H1 (cell line): Measurements from ENCODE around the gene RAB6D. TPM values are rescaled to one million over a fixed set of nuclear protein-coding genes. Genes with fewer than 3 reads are reported as not detected.

Experiments
- CTCF ChIA-PET: fragments of 300-600 bp; sonication (Branson Sonifier 250); formaldehyde crosslinking; loops from one replicate; lab custom pipeline; 2021; ENCODE audit not compliant: partially characterized antibody; lab: Charles Lee
- POLR2A ChIA-PET: fragments of 300-600 bp; sonication (Branson Sonifier 250); formaldehyde crosslinking; loops from one replicate; lab custom pipeline; 2021; ENCODE audit warnings: inconsistent platforms; ENCODE audit not compliant: partially characterized antibody; lab: Charles Lee
- DNase-seq, 2 experiments: peaks; one replicate each; pipeline versions ENCODE4 v3.0.0 to v3.0.0-alpha.2; 2010 to 2022; ENCODE audit warnings: low spot score in 2 of 2, low read depth in 1 of 2, mixed read lengths in 1 of 2
- FAIRE-seq: peaks from 2 replicates; lab custom pipeline; 2011; peaks lifted over from hg19 to GRCh38; lab: Jason Lieb, UNC
- H2AFZ ChIP-seq: 2 replicates; pipeline ENCODE4 v1.8.1; 2012; ENCODE audit warnings: low read length, inconsistent platforms
- H2AK5ac ChIP-seq: 2 replicates; pipeline ENCODE4 v1.6.1; 2013; ENCODE audit warnings: low read depth, low read length
- H2BK120ac ChIP-seq: replicated peaks from 2 replicates; pipeline ENCODE3; 2013; ENCODE audit warnings: low read depth, low read length, inconsistent platforms
- H2BK12ac ChIP-seq: 2 replicates; pipeline ENCODE4 v1.6.1; 2013; ENCODE audit warnings: low read depth, low read length
- H2BK15ac ChIP-seq: 2 replicates; pipeline ENCODE4 v1.6.1; 2013; ENCODE audit warnings: low read length
- H2BK20ac ChIP-seq: 2 replicates; pipeline ENCODE4 v1.6.1; 2013; ENCODE audit warnings: low read length
- H2BK5ac ChIP-seq: 2 replicates; pipeline ENCODE4 v1.6.1; 2013; ENCODE audit warnings: low read depth, low read length
- H3K14ac ChIP-seq: 2 replicates; pipeline ENCODE4 v1.6.1; 2013; ENCODE audit warnings: inconsistent platforms; ENCODE audit not compliant: insufficient read length
- H3K18ac ChIP-seq: 2 replicates; pipeline ENCODE4 v1.6.1; 2013; ENCODE audit warnings: low read length; ENCODE audit errors: extremely low read depth
- H3K23ac ChIP-seq: 2 replicates; pipeline ENCODE4 v1.6.1; 2013; ENCODE audit warnings: inconsistent platforms; ENCODE audit not compliant: insufficient read length
- H3K23me2 ChIP-seq: 2 replicates; pipeline ENCODE4 v1.6.1; 2013; ENCODE audit warnings: low read depth, low read length
- H3K27ac ChIP-seq: 2 replicates; pipeline ENCODE4 v1.6.1; 2011; ENCODE audit warnings: low read depth, low read length, inconsistent platforms
- H3K27me3 ChIP-seq, 4 experiments: replicated peaks in 1 of 4; 1 replicate in 1 of 4; 2 replicates in 3 of 4; pipeline versions ENCODE4 v1.6.1 to v1.8.1; 2011 to 2013; ENCODE audit warnings: low read length in 3 of 4, mild to moderate bottlenecking in 3 of 4, inconsistent platforms in 2 of 4, mixed read lengths in 2 of 4, moderate library complexity in 1 of 4; ENCODE audit not compliant: control insufficient read depth in 3 of 4, insufficient read depth in 3 of 4; ENCODE audit errors: extremely low read depth in 1 of 4
- H3K36me3 ChIP-seq, 4 experiments: 2 replicates each; pipeline versions ENCODE4 v1.6.1 to v1.8.1; 2011 to 2013; ENCODE audit warnings: mild to moderate bottlenecking in 4 of 4, low read length in 3 of 4, moderate library complexity in 2 of 4, control low read depth in 1 of 4, inconsistent platforms in 1 of 4; ENCODE audit not compliant: insufficient read depth in 4 of 4, control insufficient read depth in 2 of 4
- H3K4ac ChIP-seq: replicated peaks from 2 replicates; pipeline ENCODE3; 2013; ENCODE audit warnings: low read length, low read depth, mixed read lengths, inconsistent platforms; ENCODE audit not compliant: insufficient read length
- H3K4me1 ChIP-seq, 4 experiments: replicated peaks in 1 of 4; 1 replicate in 1 of 4; 2 replicates in 3 of 4; pipeline versions ENCODE4 v1.6.1 to v1.8.1; 2011 to 2013; ENCODE audit warnings: low read length in 3 of 4, inconsistent platforms in 2 of 4, mixed read lengths in 1 of 4; ENCODE audit not compliant: insufficient read depth in 4 of 4, control insufficient read depth in 3 of 4
- H3K4me2 ChIP-seq, 2 experiments: 2 replicates each; pipeline versions ENCODE4 v1.6.1 to v1.8.1; 2011 to 2013; ENCODE audit warnings: low read depth in 2 of 2, low read length in 2 of 2, control low read depth in 1 of 2, inconsistent platforms in 1 of 2, mild to moderate bottlenecking in 1 of 2; ENCODE audit not compliant: insufficient read depth in 1 of 2
- H3K4me3 ChIP-seq, 4 experiments: fragments of 200-600, 300-600 bp in 1 of 4; sonication (generic), shearing (Covaris generic), sonication (Bioruptor Twin) in 1 of 4; 2 replicates each; pipeline versions ENCODE4 v1.5.1 to v1.8.1; 2011 to 2016; ENCODE audit warnings: low read length in 4 of 4, low read depth in 3 of 4, control low read depth in 2 of 4, inconsistent platforms in 2 of 4, mild to moderate bottlenecking in 2 of 4, mixed read lengths in 1 of 4, moderate library complexity in 1 of 4; ENCODE audit not compliant: insufficient read depth in 2 of 4; ENCODE audit errors: extremely low read depth in 1 of 4
- H3K56ac ChIP-seq: replicated peaks from 2 replicates; pipeline ENCODE3; 2013; ENCODE audit warnings: low read depth, mild to moderate bottlenecking, mixed read lengths, low read length, inconsistent platforms; ENCODE audit not compliant: insufficient read length
- H3K79me1 ChIP-seq: 2 replicates; pipeline ENCODE4 v1.6.1; 2013; ENCODE audit warnings: low read depth, low read length, control low read depth
- H3K79me2 ChIP-seq, 2 experiments: 2 replicates each; pipeline versions ENCODE4 v1.6.1 to v1.8.1; 2012 to 2013; ENCODE audit warnings: low read length in 2 of 2, mild to moderate bottlenecking in 2 of 2, inconsistent platforms in 1 of 2; ENCODE audit not compliant: insufficient read depth in 2 of 2, control insufficient read depth in 1 of 2
- H3K9ac ChIP-seq, 4 experiments: replicated peaks in 1 of 4; 1 replicate in 1 of 4; 2 replicates in 3 of 4; pipeline versions ENCODE4 v1.6.1 to v1.8.1; 2011 to 2013; ENCODE audit warnings: low read depth in 3 of 4, low read length in 3 of 4, control low read depth in 2 of 4, mild to moderate bottlenecking in 2 of 4, moderate library complexity in 2 of 4, inconsistent platforms in 1 of 4; ENCODE audit errors: extremely low read depth in 1 of 4
- H3K9me3 ChIP-seq, 2 experiments: 2 replicates each; pipeline versions ENCODE4 v1.6.1 to v1.8.1; 2012 to 2013; ENCODE audit warnings: mild to moderate bottlenecking in 2 of 2, moderate library complexity in 2 of 2, control low read depth in 1 of 2, inconsistent platforms in 1 of 2, low read depth in 1 of 2, low read length in 1 of 2, mixed read lengths in 1 of 2; ENCODE audit not compliant: insufficient read depth in 2 of 2
- H4K20me1 ChIP-seq, 2 experiments: replicated peaks in 1 of 2; 2 replicates each; pipeline versions ENCODE3 to v1.8.1; 2011 to 2013; ENCODE audit warnings: inconsistent platforms in 2 of 2, low read length in 2 of 2, mild to moderate bottlenecking in 1 of 2; ENCODE audit not compliant: insufficient read depth in 2 of 2, control insufficient read depth in 1 of 2
- H4K5ac ChIP-seq: 2 replicates; pipeline ENCODE4 v1.6.1; 2013; ENCODE audit warnings: low read length, low read depth, mixed read lengths, inconsistent platforms; ENCODE audit not compliant: insufficient read length
- H4K8ac ChIP-seq: 2 replicates; pipeline ENCODE4 v1.8.0; 2013; ENCODE audit warnings: mild to moderate bottlenecking, moderate library complexity, low read length, inconsistent platforms; ENCODE audit not compliant: insufficient read depth; ENCODE audit errors: extremely low read depth
- H4K91ac ChIP-seq: replicated peaks from 2 replicates; pipeline ENCODE3; 2013; ENCODE audit warnings: low read length, mixed read lengths, inconsistent platforms; ENCODE audit not compliant: insufficient read length
- BCL11A ChIP-seq, 2 experiments: IDR thresholded peaks; one replicate each; pipeline ENCODE4 v1.6.1; 2011; ENCODE audit warnings: low read depth in 2 of 2, low read length in 2 of 2, mild to moderate bottlenecking in 2 of 2
- CEBPB ChIP-seq: IDR thresholded peaks from 2 replicates; pipeline ENCODE4 v1.6.1; 2012; ENCODE audit warnings: low read depth, low read length
- CREB1 ChIP-seq: IDR thresholded peaks from 2 replicates; pipeline ENCODE4 v1.6.1; 2012; ENCODE audit warnings: inconsistent platforms
- CTBP2 ChIP-seq: IDR thresholded peaks from 2 replicates; pipeline ENCODE4 v1.7.0; 2011; ENCODE audit warnings: borderline replicate concordance, mild to moderate bottlenecking, moderate library complexity, mixed read lengths, low read length; ENCODE audit not compliant: insufficient read depth, insufficient read length
- EGR1 ChIP-seq: IDR thresholded peaks from 2 replicates; pipeline ENCODE4 v1.6.1; 2011; ENCODE audit warnings: low read depth, low read length, borderline replicate concordance
- KDM5A ChIP-seq: fragments of 200-600 bp; IDR thresholded peaks from 2 replicates; pipeline ENCODE4 v1.7.1; 2012; ENCODE audit warnings: mild to moderate bottlenecking, low read length, inconsistent platforms, mixed read lengths
- NANOG ChIP-seq: IDR thresholded peaks from 2 replicates; pipeline ENCODE4 v1.6.1; 2011; ENCODE audit warnings: low read length, low read depth, mild to moderate bottlenecking, inconsistent platforms; ENCODE audit not compliant: insufficient read depth, poor library complexity, severe bottlenecking
- POU5F1 ChIP-seq: IDR thresholded peaks from 2 replicates; pipeline ENCODE4 v1.6.1; 2011; ENCODE audit warnings: low read depth, mild to moderate bottlenecking, low read length, moderate library complexity
- RFX5 ChIP-seq: IDR thresholded peaks from 2 replicates; pipeline ENCODE4 v1.6.1; 2011; ENCODE audit warnings: low read depth, low read length, improper control_type of control experiment, borderline replicate concordance
- SUZ12 ChIP-seq: fragments of 200-600 bp; sonication (generic); IDR thresholded peaks from 2 replicates; pipeline ENCODE4 v1.6.1; 2012; ENCODE audit warnings: mild to moderate bottlenecking, inconsistent platforms, low read length, moderate library complexity, mixed read lengths
- WGBS, 2 experiments: shearing (Covaris generic) in 1 of 2; methylation state at CpG; one replicate each; pipeline versions ENCODE4 v1.1.6 to v1.1.7; 2013 to 2015; ENCODE audit warnings: low lambda C conversion rate in 2 of 2, mixed read lengths in 2 of 2, inconsistent platforms in 1 of 2, low coverage in 1 of 2, missing lambda C conversion rate in 1 of 2; ENCODE audit not compliant: insufficient replicate concordance in 2 of 2, insufficient coverage in 1 of 2, insufficient read length in 1 of 2; ENCODE audit errors: extremely low coverage in 1 of 2, missing lambda C conversion rate in 1 of 2; 5-methylcytosine and 5-hydroxymethylcytosine counted together
- polyA plus RNA-seq, 7 experiments: library from polyadenylated mRNA; depleted of rRNA in 3 of 7; stranded (reverse) in 5 of 7; unstranded in 2 of 7; fragments of >200 nt in 5 of 7; fragments of 200-250 nt in 2 of 7; gene quantifications; 1 replicate in 5 of 7; 2 replicates in 1 of 7; 4 replicates in 1 of 7; pipeline versions ENCODE4 v1.2.1 to v1.2.3, GENCODE V29; 2011 to 2013; ENCODE audit warnings: missing spikeins in 2 of 7, mixed read lengths in 2 of 7
- total RNA-seq: library from RNA; stranded (reverse); fragmentation: NEBNext Ultra II Directional; extraction: Animal tissue kit (Norgen Biotek cat#: 25700); gene quantifications from 2 replicates; pipeline ENCODE4 v1.2.1, GENCODE V29; 2021

The RAB6D gene
- total and polyA plus RNA-seq, 2 of the 8 experiments (the other 6 are each of a cell fraction or from before 2014, with no cell fraction given), result 0.05 to 0.22 TPM

DNA sequence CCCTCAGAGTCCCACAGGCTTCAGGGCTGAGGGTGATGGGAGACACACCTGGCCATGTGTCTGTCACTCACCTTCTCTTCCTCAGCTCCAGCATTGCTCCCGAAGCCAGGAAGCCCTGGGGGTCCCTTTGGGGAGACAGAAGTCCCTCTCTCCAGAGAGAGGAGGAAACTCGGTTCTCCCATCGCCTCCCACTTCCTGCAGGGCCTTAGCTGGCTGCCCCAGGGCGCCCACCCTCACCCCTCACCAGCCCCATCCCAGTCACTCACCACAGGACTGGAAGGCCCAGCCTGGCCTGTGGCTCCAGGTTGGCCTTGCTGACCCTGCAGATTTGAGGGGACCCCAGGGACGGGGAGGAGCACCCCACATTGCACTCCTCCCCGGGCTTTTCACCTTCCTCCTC, 2.7 kb upstream of the RAB6D start:
- DNase-seq (no peak), FAIRE-seq (no peak)
- no peaks in the 10 kb centered on the region for H3K79me1 ChIP-seq
- no peak overlapping the region for H2BK120ac ChIP-seq
- peaks cover 0 to 2% of the 10 kb centered on the region in 2 experiments for H4K20me1 ChIP-seq
- no peak overlapping the region for H2BK5ac ChIP-seq
- no peak overlapping the region for H4K91ac ChIP-seq
- no peak overlapping the region for H3K23ac ChIP-seq
- H2BK12ac ChIP-seq, result no peak overlapping the region
- no peak overlapping the region for H3K14ac ChIP-seq
- H3K79me2 ChIP-seq, result no peaks in the 10 kb centered on the region
- no peak overlapping the region for H2AK5ac ChIP-seq
- no peak overlapping the region for H3K56ac ChIP-seq
- POLR2A ChIA-PET, result no interaction called here
- no peak overlapping the region for H2AFZ ChIP-seq
- CTCF ChIA-PET, result no interaction called here
- H3K18ac ChIP-seq, result no peak overlapping the region
- no peak overlapping the region for H2BK20ac ChIP-seq
- H2BK15ac ChIP-seq, result no peak overlapping the region
- 0 out of 2 replicates have a peak overlapping the region, but pooled peaks have one; percentile 46 for H4K8ac ChIP-seq
- H3K27ac ChIP-seq, result no peak overlapping the region
- H3K27me3 ChIP-seq, result peaks cover 0 to 10% (median 3%) of the 10 kb centered on the region in 4 experiments; a peak in 5 of 7 replicates
- no peak overlapping the region for H3K4me3 ChIP-seq
- H3K9me3 ChIP-seq, result no peaks in the 10 kb centered on the region
- peaks cover 3% of the 10 kb centered on the region; the same call in 1 of the 2 replicates for H3K23me2 ChIP-seq
- H4K5ac ChIP-seq, result no peak overlapping the region
- H3K4me1 ChIP-seq, result no peaks in the 10 kb centered on the region; a peak in 1 of 7 replicates
- H3K4me2 ChIP-seq, result no peak overlapping the region
- WGBS, 2 experiments, result 91% methylated on average over 3 of the region's 6 CpGs; no CpG with 5 or more reads in 1 of the 2 experiments
- no peak overlapping the region for H3K4ac ChIP-seq
- H3K9ac ChIP-seq, result no peak overlapping the region
- H3K36me3 ChIP-seq, result no peaks in the 10 kb centered on the region
- TF ChIP-seq KDM5A (no peak), EGR1 (no peak), NANOG (no peak), POU5F1 (no peak), RFX5 (no peak), CTBP2 (no peak), CREB1 (no peak), BCL11A (IDR thresholded peaks at IDR 0.05; ENCODE audit: low read depth in 2 of 2, low read length in 2 of 2) (no peak), CEBPB (no peak), SUZ12 (no peak)
